ENCODE results near the gene ZBTB26.

GRCh38 chr9:122936464-122936863 lies 5.2 kb upstream of the ZBTB26 start:
- TF ChIP-seq POLR2A (IDR thresholded peaks at IDR 0.05): no peak
- no peak for TF ChIP-seq CTCF (IDR thresholded peaks at IDR 0.05)
- TF ChIP-seq POLR2AphosphoS5 (IDR thresholded peaks at IDR 0.05): no peak

All from suprapubic skin (tissue), 4 donors.